ENCODE data around the gene PLEKHM2. TPM values are rescaled to one million over a fixed set of nuclear protein-coding genes. Genes with fewer than 3 reads are reported as not detected.

The PLEKHM2 gene
- total and polyA plus RNA-seq, 2 of the 4 experiments (the other 2 are of a cell fraction): 24.7 to 48.0 TPM

- no peak overlapping the region for H3K18ac ChIP-seq (ENCODE audit: low read depth, low read length)
- no peak overlapping the region for H2BK5ac ChIP-seq (ENCODE audit: low read depth, low read length, poor library complexity, severe bottlenecking)
- H3K79me1 ChIP-seq (ENCODE audit: low read depth in 1 of 2, low read length in 2 of 2): peaks cover 0 to 3% of the 10 kb centered on the region in 2 experiments; a peak in 2 of 4 replicates
- WGBS, 2 experiments (ENCODE audit: extremely low coverage in 2 of 2, insufficient read length in 1 of 2): 92% methylated on average over 14 of the region's 22 CpGs; no CpG with 5 or more reads in 1 of the 2 experiments
- in situ Hi-C loops (cut with MboI; ENCODE audit: low sequenced_read_pairs): no loop called here
- H3K4me1 ChIP-seq (ENCODE audit: control insufficient read depth, insufficient read depth, low read length): no peaks in the 10 kb centered on the region
- H2BK15ac ChIP-seq (ENCODE audit: low read depth, low read length): no peak overlapping the region
- no peak overlapping the region for H3K4me3 ChIP-seq (ENCODE audit: insufficient read depth, low read depth, low read length)
- no peak overlapping the region for H3K4ac ChIP-seq (ENCODE audit: low read depth, low read length)
- no peaks in the 10 kb centered on the region for H3K9me3 ChIP-seq (ENCODE audit: control insufficient read depth, insufficient read depth, low read length)
- DNase-seq: no peak
- no peak overlapping the region for H2BK120ac ChIP-seq (ENCODE audit: low read depth, low read length)
- intact Hi-C loops (cut with micrococcal nuclease): no loop called here
- H3K56ac ChIP-seq (ENCODE audit: extremely low read depth, insufficient read depth, low read length): no peak overlapping the region
- H4K8ac ChIP-seq (ENCODE audit: low read depth in 2 of 2, low read length in 2 of 2): no peak overlapping the region
- POLR2A ChIA-PET (ENCODE audit: unreplicated experiment): no interaction called here
- no peak overlapping the region for H3K23ac ChIP-seq (ENCODE audit: low read depth, low read length)
- CTCF ChIA-PET: no interaction called here
- no peak overlapping the region for H4K5ac ChIP-seq (ENCODE audit: low read depth, low read length)
- TF ChIP-seq RAD21 (IDR thresholded peaks at IDR 0.05; ENCODE audit: low read length): no peak
- TF ChIP-seq MAFK (IDR thresholded peaks at IDR 0.05; ENCODE audit: low read depth, low read length): no peak
- no peaks in the 10 kb centered on the region for H3K27me3 ChIP-seq (ENCODE audit: control insufficient read depth, insufficient read depth, low read length)
- no peaks in the 10 kb centered on the region for H4K20me1 ChIP-seq (ENCODE audit: insufficient read depth, low read length)
- BruUV-seq (replicated peaks): no TSS peak
- no peak overlapping the region for H2BK20ac ChIP-seq (ENCODE audit: low read depth, low read length)
- no peak overlapping the region for H3K9ac ChIP-seq (ENCODE audit: low read depth, low read length)
- peaks cover 85% of the 10 kb centered on the region for H3K36me3 ChIP-seq (ENCODE audit: control insufficient read depth, insufficient read depth, low read length)
- H2AK5ac ChIP-seq (ENCODE audit: low read depth, low read length): no peak overlapping the region
- no peak overlapping the region for H2AFZ ChIP-seq (replicated peaks; ENCODE audit: low read length, poor library complexity)
- no peak overlapping the region for H4K91ac ChIP-seq (ENCODE audit: insufficient read depth, low read depth, low read length)
- dilution Hi-C loops (cut with HindIII; ENCODE audit: low sequenced_read_pairs, unreplicated experiment): no loop called here
- no peak for ATAC-seq (ENCODE audit: low read depth)
- H3K14ac ChIP-seq (replicated peaks; ENCODE audit: low read depth, low read length): no peak overlapping the region
- H3K9me1 ChIP-seq (ENCODE audit: insufficient read depth, low read length): no peaks in the 10 kb centered on the region
- H2AK9ac ChIP-seq (replicated peaks; ENCODE audit: low read depth, low read length, poor library complexity): peak overlapping the region; percentile 42
- H3K4me2 ChIP-seq (ENCODE audit: low read depth, low read length): no peak overlapping the region
- H3K27ac ChIP-seq (ENCODE audit: insufficient read depth, low read length): no peak overlapping the region
Measured at GRCh38 chr1:15728937-15729657, 45.0 kb downstream of the PLEKHM2 start.

Data from IMR-90 (cell line).